GM18526 (cell line): ENCODE results near the gene FBN1.

Experiments used
- POLR2A ChIP-seq: IDR thresholded peaks from 3 replicates; pipeline ENCODE4 v1.6.1; 2011; ENCODE audit not compliant: insufficient read length; ENCODE audit errors: extremely low read depth

The FBN1 gene

GRCh38 chr15:48371961-48372360 lies 273.5 kb downstream of the FBN1 start:
- no peak for TF ChIP-seq POLR2A

GRCh38 chr15:48371550-48371949 lies 274.0 kb downstream of the FBN1 start:
- TF ChIP-seq POLR2A: no peak

DNA sequence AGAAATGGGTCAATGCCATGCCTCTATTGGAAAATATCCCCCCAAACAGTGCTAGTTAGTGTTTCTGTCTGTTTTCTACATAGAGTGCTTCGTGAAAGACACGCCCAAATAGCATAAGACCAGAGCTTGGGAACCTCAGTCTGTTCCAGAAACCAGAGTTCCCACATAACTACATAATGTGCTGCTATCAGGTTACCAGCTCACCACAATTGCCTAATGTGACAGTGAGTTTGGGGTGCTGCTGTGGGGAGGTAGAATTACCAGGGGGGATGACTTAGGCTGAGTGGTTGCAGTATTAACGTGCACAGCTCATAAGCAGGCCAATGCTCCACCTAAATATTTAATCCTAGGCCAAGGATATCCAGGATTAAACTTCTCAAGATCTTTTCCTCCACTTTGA lies 275.0 kb downstream of the FBN1 start:
- TF ChIP-seq POLR2A: no peak

DNA sequence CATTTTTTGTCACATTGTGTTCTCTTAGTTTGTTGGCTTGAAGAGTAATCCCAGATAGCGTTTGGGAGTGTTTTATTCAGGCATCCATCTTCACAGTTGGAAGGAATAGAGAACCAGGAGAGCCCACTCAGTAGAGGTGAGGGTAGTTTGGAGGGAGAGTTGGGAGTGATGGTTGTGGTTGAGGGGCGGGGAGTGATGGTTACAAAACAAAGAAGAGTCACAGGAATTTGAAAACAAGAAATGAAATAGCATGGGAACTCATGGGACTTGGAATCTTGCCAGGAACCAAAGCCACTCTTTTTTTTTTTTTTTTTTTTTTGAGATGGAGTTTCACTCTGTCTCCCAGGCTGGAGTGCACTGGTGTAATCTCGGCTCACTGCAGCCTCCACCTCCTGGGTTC lies 278.0 kb downstream of the FBN1 start:
- TF ChIP-seq POLR2A: no peak

DNA sequence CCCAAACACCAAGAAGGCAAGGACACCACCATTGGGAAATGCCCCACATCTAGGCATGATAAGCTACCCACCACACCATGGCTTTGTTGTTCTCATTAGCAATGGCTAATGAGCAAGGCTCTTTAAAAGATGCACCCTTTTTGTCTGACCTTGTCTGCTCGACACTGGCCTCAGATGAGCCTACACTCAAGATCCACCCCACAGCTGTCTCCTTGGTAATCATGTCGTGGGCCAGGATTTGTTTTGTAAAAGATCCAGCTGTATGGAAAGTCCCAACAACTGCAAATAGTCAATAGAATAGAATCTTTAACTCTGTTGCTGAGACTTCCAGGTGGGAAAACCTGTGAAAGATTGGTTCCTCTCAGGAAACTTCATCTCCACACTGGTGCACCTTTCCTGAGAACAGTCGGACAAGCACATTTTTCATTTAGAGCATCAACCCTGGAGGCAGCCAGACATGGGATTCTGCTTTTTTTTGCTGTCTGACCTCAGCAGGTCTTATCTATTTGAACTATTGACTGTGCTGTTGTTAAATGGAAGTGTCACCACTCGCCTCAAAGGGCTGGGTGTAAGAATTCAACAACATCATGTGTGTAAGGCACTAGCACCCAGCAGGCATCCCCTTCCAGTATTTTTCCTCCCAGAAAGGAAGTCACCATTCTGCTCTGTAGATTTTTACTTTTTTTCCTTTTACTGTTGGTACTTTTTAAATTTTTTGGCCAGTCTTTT lies 278.8 kb downstream of the FBN1 start:
- no peak for TF ChIP-seq POLR2A

GRCh38 chr15:48365575-48365974 lies 279.9 kb downstream of the FBN1 start:
- no peak for TF ChIP-seq POLR2A

- no peak for TF ChIP-seq POLR2A
Measured at GRCh38 chr15:48363474-48363873, 282.0 kb downstream of the FBN1 start.

DNA sequence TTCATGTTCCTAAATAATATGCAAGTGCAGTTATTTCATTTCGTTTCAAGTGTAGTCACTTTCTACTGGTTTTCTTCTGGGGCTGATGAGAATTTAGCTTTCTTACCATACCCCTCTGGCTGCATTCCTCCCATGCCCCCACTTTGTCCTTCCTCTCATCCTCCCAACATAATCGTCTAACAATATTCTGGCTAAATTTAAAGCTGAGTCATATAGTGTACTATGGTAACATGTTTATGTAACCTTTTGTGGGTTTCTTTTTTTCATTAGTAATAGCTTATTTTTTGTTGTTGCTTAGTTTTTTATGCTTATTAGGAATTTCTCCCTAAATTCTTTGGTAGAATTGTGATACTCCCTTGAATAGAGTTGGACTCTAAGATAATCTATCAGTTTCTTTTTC lies 283.8 kb downstream of the FBN1 start:
- TF ChIP-seq POLR2A: no peak

- TF ChIP-seq POLR2A: no peak
Measured at GRCh38 chr15:48360841-48361240, 284.7 kb downstream of the FBN1 start.
